Left hindlimb (tissue), 1 donor: ENCODE measurements around the gene GPHN.
"Not testable (repeated sequence)": the region's sequence is repeated elsewhere in the genome, so short reads cannot be mapped to it uniquely, and the experiment has no call there.

Experiments
- DNase-seq: peaks from one replicate; pipeline ENCODE4 v3.0.0-alpha.2; 2018

The GPHN gene

DNA sequence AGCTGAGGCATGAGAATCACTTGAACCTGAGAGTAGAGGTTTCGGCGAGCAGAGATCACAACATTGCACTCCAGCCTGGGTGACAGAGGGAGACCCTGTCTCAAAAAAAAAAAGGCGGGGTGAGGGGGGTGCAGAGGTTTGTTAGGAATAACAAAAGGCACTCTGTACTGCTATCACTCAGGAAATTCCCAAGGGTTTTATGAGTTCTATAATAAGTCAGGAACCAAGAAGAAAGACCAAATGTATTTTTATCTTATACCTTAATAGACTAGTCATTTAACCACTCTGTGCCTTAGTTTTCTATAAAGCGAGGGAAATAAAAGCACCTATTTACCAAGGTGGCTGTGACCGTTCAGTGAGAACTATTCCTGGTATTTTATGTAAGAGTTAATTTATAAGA lies 319.2 kb downstream of the GPHN start:
- DNase-seq, result no peak

DNA sequence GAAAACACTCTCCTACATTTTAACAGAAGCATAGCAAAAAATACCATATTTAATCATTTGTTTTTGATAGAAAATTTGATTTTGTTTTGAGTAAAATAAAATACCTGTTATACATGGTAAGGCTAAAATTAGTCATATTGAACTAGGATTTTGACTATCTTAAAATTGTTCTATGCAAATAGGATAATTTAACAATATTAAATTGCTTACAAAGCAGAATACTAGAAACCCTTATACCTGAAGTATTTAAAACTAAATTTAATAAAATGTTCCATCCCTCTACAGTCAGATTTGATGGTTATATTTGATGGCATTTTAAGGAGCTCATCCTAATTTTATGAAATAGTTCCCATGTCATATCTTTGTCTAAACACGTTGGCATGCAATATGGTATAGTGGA lies 323.2 kb downstream of the GPHN start:
- no peak for DNase-seq

DNA sequence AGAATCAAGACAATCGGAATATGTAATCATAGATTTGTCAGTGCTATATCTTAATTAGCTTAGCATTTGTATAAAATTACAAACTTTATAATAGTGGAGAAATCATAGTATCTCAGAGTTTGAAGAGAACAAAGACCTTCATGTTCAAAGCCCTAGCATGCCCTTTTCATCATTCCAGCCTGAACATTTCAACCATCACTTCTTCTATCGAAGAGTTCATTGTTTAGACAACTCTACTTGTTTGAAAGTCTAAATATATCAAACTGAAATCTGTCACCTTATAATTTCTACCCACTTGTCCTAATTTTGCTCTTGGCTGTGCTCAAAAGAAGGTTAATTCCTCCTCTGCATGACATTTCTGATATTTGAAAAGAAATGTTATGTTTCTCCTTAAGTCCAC lies 325.9 kb downstream of the GPHN start:
- no peak for DNase-seq

DNA sequence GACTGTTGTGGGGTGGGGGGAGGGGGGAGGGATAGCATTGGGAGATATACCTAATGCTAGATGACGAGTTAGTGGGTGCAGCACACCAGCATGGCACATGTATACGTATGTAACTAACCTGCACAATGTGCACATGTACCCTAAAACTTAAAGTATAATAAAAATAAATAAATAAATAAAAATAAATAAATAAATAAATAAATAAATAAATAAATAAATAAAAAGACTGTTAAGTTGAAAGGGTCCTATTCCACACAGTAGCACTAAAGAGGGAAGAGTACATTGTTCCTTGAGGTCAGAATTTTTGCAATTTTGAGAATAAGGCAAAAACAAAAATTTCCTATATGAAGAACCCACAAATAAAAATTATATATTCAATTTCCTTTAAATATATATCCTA lies 329.5 kb downstream of the GPHN start:
- not testable (repeated sequence) for DNase-seq

DNA sequence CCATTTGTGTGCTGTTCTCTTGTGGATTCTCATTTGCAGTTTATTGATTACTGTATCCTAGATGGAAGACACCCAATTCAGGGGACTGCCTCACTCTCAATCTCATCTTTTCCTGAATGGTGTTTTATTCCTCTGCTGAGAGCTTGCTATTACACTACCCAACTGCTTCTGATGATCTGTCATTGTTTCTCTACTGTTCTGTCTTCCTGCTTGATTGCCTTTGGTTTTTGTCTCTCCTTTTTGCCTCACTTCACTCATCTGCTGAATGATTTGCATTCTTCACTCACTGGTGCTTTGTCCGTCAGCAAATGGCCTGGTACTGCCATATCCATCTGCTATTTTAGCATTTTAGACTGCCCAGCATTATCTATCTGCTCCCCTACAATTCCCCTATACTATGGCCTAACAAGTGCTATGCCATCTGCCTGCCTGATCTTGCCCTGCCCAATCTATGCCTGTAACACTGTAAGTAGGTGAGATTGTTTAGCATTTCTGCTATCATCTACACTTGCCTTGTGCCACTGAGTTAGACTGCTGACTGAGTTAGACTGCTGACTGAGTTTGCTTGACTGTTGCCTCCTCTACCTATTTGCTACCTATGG lies 335.1 kb downstream of the GPHN start:
- DNase-seq, result no peak

DNA sequence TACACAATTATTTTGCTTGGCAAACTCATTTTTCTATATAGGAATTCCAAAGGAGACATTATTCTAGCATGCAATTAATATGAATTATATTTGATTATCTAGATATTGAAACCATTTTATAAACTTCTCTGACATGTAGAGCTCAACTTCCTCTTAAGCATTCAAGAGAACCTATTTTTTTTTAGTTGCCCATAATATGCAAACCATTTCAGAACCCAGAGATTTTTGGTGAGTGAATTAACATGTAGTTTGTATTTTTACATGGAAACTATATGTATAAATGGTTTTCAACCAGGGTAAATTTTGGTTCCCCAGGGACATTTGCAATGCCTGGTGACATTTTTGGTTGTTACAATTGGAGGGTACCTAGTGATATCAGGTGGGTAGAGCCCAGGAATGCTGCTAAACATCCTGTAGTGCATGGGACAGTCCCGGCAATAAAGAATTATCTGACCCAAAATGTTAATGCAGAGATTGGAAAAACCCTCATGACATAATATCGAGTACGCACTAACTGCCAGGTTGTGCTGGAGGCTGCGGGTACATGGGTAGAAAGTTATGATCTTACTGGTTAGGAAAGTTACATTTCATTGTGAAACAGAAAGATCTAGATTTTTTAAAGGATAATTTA lies 342.4 kb downstream of the GPHN start:
- no peak for DNase-seq

DNA sequence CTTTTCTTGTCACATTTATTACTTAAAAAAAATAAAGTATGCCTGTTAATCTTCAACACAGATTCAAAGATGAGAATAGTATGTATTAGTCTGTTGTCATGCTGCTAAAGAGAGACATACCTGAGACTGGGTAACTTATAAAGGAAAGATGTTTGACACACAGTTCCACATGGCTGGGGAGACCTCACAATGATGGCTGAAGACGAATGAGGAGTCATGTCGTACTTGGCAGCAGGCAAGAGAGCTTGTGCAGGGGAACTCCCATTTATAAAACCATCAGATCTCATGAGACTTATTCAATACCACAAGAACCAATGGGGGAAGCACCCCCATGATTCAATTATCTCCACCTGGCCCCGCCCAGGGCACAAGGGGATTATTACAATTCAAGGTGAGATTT lies 345.4 kb downstream of the GPHN start:
- DNase-seq, result no peak

DNA sequence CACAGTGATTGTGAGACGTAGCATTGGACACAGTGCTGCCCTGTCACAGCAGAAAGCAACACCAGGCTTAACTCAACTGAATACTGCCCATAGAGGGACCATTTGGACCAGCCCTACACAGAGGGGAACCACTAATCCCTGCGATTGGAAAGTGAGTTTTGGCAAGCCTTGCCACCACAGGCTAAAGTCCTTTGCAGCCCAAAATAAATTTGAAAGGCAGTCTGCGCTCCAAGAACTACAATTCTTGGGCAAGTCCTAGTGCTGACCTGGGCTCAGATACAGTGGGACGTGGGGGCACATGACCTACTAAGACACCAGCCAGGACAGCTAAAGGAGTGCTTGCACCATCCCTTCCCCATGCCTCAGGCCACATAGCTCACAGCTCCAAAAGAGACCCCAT lies 349.9 kb downstream of the GPHN start:
- no peak for DNase-seq

DNA sequence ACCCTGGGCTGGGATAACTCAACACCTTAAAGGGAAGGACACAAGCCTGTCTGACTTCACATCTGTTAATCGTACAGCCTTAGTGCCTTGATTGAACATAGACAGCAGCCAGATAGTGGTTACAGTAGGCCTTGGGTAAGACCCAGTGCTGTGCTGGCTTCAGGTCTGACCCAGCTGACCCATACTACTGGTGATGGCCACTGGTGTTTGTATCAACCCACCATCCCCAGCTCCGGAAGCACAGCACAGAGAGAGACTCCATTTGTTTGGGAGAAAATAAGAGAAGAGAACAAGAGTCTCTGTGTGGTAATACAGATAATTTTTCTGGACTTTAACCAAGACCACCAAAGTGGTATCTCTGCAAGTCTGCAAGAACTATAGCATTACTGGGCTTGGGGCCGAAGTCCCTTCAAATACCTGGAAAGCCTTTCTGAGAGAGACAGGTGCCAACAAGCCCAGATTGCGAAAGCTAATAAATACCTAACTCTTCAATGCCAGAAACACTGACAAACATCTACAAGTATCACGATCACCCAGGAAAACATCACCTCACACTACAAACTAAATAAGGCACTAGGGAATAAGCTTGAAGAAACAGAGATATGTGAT lies 351.2 kb downstream of the GPHN start:
- no peak for DNase-seq

DNA sequence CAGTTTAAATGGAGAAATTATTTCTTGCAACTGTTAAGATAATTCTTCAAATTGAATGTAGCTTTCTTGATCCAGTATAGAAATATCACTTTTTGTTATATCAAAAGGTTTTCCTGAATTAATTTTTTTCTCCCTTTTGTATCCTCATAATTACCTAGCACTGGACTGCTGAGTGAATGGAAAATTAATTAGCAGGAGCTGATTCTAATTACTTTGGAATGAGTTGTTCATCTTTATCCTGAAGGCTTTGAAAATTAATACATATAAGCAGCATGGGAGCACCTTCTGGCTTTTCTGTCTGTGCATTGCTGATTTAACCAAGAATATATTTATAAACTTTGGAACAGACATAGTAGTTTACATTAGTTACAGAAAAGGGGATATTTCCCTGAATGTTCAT lies 373.6 kb downstream of the GPHN start:
- DNase-seq, result no peak

DNA sequence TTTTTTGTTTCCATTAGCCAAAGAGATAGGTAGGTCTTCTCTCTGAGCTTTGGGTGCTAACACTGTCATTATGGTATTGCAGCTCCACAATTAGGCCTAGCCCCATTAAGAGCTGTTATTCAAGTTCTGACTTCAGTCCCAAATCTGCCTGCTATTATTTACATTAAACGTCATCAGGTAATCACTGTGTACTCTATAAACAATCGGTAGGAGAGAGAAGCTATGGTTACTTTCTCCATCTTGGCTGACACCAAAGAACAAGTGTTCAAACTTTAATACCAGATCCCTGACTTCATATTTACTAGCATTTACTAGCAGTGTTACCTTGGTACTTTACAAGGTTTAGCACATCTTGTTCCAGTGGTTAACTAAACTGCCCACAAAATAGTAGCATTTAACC lies 376.2 kb downstream of the GPHN start:
- DNase-seq, result no peak

DNA sequence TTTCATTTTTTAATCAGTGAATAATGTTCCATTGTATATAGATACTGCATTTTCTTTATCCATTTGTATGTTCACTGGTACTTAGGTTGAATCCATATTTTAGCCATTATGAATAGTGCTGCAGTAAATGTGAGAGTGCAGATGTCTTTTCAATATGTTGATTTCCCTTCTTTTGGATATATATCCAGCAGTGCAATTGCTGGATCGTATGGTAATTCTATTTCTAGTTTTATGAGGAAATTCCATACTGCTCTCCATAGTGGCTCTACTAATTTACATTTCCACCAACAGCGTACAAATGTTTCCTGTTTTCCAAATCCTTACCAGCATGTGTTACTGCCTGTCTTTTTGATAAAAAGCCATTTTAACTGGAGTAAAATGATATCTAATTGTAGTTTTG lies 392.8 kb downstream of the GPHN start:
- no peak for DNase-seq

DNA sequence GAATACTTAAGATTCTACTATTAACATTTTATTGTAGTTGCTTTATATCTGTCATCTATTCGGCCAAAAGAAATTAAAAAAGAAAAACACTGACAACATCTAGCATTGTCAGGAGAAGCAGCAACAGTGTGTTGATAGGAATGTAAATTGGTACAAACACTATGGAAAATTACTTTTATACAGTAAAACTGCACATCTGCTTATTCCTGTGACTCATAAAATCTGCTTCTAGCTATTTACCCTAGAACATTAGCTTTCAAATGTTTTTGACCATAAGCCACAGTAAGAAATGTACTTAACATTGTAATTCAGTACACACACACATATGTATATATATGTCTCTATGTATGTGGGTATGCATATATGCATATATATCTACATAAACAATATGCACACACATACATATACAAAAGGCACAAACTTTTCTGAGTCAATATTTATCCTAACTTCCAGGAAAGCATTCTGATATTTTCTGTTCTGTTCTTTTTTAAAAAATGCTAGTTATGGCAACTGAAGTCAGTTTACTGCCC lies 402.4 kb downstream of the GPHN start:
- no peak for DNase-seq

DNA sequence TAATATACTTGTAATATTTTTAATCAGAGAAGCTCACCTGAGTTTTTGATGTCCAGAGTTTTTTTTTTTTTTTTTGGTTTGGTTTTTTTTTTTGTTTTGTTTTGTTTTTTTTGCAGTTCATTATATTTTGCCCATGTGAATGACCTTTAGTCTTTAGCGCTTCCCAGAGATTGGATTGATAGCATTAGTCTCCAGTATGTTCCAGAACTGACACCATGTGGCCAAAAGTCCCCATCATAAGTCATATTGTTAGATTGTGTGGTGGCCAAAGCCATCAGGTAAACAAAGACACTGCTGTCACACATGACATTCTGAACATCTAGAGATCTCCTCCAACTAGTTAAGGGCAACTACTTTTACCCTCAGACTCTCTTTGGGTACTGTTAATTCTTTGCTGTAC lies 408.5 kb downstream of the GPHN start:
- no peak for DNase-seq

DNA sequence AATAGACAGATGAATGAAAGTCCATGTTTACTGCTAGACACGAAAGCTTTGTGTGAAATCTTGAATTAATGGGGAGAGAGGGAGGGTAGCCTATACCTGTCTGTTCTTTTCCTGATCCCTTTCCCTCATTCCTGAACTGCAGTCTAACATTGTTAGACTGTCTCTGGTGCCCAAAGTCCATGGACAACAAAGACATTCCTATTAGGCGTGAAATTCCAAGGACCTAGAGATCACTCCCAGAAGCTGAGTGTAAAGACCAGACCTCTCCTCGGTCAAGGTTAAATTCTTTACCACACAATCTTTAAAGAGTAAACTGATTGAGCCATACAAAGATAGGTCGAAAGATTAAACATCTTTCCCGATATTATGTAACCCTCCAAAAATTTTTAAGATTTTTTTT lies 410.6 kb downstream of the GPHN start:
- no peak for DNase-seq

DNA sequence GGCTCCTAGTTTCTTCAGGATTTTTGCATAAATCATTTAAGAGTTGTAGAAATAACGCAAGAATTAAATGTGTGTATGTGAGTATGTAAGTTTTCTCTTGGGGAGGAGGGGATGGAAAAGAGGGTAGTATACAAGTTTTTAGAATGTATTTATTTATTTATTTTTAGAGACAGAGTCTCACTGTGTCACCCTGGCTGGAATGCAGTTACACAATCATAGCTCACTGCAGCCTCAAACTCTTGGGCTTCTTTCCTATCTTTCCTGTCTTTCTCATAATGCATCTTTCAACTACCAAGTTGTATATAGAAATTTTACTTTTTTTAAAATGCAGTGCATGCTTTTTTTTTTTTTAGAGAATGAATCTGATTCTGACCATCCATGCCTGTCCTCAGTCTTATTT lies 412.2 kb downstream of the GPHN start:
- no peak for DNase-seq

DNA sequence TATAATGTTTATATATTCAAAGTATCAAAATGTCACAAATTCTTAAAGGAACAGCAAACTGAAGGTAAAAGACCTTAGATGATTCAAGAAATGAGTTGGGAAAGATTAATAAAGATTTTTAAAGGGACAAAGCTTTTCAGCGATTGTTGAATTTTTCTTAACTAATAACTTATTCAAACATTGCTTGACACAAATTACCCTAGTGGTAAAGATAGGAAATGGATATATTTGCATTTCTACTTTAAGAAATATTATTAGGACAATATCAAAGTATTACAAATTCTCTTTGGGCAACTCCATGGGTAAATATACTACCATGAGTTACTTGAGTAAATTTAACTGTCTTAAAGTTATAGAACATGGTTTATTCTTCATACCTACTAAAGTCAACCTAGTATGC lies 415.3 kb downstream of the GPHN start:
- no peak for DNase-seq

DNA sequence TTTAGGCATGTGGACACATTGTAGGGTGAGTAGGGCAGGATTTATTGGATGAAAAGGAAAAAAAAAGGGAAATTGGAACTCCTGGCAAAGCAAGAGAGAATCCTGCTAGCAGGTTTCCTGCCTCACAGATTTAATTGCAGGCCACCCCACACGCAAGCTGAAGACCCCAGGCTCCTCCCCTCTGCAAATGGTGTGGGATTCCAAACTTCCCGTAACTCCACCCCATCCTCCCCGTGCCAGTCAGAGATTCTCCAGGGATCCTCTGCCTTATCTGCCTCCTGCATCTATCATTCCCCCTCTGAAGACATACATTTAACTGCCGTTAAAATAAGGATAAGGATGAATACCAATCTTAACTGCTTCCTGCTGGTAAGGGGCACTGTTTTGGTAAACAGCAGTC lies 431.5 kb downstream of the GPHN start:
- no peak for DNase-seq

DNA sequence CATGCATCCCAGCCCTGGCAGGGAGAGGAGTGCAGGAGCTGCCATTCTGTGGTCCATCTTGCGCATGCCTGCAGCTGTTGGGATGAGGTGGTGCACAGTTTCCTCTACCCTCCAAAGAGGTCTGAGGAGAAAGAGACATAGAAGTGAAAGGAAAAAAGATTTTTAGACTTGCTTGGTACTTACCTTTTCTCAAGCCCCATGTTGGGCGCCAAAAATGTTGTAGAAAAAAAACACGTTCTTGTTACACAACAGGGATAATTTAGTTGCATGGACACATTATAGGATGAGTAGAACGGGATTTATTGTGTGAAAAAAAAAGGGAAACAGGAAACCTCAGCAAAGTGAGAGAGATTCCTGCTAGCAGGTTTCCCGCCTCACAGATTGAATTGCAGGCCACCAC lies 436.9 kb downstream of the GPHN start:
- DNase-seq, result no peak

DNA sequence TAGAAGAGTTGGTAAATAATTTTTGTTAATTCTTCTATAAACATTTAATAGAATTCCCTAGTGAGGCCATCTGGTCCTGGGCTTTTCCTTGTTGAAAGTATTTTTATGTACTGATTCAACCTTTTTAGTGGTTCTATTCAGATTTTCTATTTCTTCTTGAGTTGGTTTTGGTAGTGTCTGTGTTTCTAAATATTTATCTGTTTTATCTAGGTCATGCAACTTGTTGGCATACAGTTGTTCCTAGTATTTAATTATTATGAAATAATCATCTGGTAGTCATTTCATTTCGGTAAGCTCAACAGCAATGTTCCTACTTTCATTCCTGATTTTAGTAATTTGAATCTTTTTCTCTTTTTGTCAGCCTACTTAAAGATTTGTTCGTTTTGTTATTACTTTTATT lies 447.2 kb downstream of the GPHN start:
- no peak for DNase-seq

DNA sequence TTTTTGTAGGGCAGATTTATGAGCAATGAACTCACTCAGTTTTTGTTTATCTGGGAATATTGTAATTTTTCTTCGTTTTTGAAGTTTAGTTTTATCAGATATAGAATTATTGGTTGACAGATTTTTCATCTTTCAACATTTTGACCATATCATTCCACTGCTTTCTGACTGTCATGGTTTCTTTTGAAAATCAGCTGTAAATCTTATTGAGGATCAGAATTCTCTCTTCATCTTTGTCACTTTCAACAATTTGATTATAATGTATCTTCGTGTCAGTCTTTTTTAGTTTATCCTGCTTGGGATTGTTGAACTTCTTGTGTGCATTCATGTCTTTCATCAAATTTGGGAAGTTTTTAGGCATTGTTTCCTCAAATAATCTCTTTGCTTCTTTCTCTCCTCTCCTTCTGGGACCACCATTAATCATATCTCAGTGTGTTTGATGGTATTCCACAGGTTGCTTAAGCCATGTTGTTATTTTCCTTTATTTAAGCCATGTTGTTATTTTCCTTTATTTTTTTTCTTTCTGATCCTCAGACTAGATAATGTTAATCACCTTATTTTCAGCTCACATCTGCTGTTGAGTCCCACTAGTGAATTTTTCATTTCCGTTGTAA lies 451.6 kb downstream of the GPHN start:
- DNase-seq, result no peak

DNA sequence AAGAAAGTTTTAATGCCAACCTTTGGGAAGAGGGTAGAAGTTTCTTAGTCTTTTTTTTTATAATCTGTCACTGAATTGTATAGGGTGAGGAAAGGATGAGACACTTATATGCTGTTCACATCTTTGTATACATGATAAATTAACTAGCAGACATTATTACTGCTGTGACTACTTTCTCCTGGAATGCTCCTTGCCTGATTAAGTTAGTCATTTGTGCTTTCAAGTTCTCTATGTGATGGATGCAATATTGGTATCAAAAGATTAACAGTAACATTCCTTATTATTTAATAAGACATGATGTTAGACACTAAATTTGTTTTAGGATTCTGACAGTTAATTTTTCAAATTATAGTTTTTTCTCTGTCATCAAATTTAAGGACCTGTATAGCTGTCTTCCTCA lies 457.9 kb downstream of the GPHN start:
- no peak for DNase-seq

DNA sequence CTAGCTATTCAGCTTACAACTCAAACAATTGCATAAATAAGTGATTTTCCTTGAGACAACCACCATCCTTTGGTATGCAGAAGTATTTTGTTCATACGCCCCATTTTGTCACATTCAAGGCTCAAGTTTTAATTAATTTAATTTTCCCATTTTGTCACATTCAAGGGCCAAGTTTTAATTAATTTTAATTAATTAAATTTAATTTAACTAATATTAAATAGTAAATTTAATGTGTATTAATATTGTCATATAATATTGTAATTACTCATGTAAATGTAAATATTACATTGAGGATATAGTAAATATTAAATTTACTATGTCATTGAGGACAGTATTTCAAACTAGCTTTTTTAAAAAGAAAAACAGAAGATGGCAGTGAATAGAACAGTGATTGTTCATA lies 464.5 kb downstream of the GPHN start:
- no peak for DNase-seq

DNA sequence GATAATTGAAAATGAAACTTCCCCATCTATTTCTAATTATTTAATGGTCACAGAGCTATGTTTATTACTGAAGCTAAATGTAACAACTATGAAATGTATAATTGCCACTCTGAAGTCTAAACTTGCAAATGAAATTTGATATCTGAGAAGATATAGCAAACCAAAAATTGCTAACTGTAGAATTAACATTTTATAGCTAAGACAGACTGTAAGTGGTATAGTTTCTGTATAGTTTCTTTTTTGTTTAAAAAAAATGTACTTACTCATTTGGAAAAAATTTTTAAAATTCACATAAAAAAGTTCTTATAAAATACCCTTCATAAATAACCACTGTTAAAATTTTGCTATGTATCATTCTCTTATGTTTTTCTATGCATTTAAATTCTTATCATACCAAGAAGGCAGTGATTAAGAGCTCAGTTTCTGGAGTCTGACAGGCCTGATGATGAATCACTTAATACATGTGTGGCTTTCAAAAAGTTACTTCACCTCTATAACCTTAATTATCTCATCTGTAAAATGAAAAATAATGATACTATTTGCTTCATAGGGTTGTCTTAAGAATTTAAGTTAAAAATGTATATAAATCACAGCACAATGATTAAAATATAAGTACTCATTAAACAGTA lies 466.6 kb downstream of the GPHN start:
- DNase-seq, result no peak
